ENCODE results near the gene FOXP1. TPM values are rescaled to one million over a fixed set of nuclear protein-coding genes. Genes with fewer than 3 reads are reported as not detected.

Gene FOXP1
- total RNA-seq, 1 donor from 2014 or later, result 74.2 TPM

GRCh38 chr3:71050166-71050537, 533.4 kb downstream of the FOXP1 start:
- no peak for DNase-seq (ENCODE audit: low spot score)

GRCh38 chr3:71048948-71049347, 534.6 kb downstream of the FOXP1 start:
- DNase-seq (ENCODE audit: low spot score), result no peak

- no peak for DNase-seq (ENCODE audit: low spot score)
Measured at GRCh38 chr3:71047616-71048531, 535.7 kb downstream of the FOXP1 start.

- DNase-seq (ENCODE audit: low spot score), result no peak
Measured at GRCh38 chr3:71046791-71047190, 536.7 kb downstream of the FOXP1 start.

- DNase-seq (ENCODE audit: low spot score), result no peak
Measured at GRCh38 chr3:71045917-71046282, 537.6 kb downstream of the FOXP1 start.

- DNase-seq (ENCODE audit: low spot score), result no peak
Measured at GRCh38 chr3:71045212-71045916, 538.2 kb downstream of the FOXP1 start.

GRCh38 chr3:71042759-71043158, 540.8 kb downstream of the FOXP1 start:
- DNase-seq (ENCODE audit: low spot score), result no peak

GRCh38 chr3:71041371-71041770, 542.2 kb downstream of the FOXP1 start:
- no peak for DNase-seq (ENCODE audit: low spot score)

GRCh38 chr3:71039332-71039731, 544.2 kb downstream of the FOXP1 start:
- no peak for DNase-seq (ENCODE audit: low spot score)

GRCh38 chr3:71037775-71038174, 545.8 kb downstream of the FOXP1 start:
- DNase-seq (ENCODE audit: low spot score), result no peak

GRCh38 chr3:71035886-71036285, 547.6 kb downstream of the FOXP1 start:
- no peak for DNase-seq (ENCODE audit: low spot score)

- no peak for DNase-seq (ENCODE audit: low spot score)
Measured at GRCh38 chr3:71035314-71035713, 548.2 kb downstream of the FOXP1 start.

GRCh38 chr3:71033681-71034220, 549.8 kb downstream of the FOXP1 start:
- DNase-seq (ENCODE audit: low spot score), result no peak

GRCh38 chr3:71031914-71032521, 551.5 kb downstream of the FOXP1 start:
- no peak for DNase-seq (ENCODE audit: low spot score)

GRCh38 chr3:71031181-71031580, 552.3 kb downstream of the FOXP1 start:
- no peak for DNase-seq (ENCODE audit: low spot score)

GRCh38 chr3:71030748-71031147, 552.8 kb downstream of the FOXP1 start:
- DNase-seq (ENCODE audit: low spot score), result no peak

- DNase-seq (ENCODE audit: low spot score), result no peak
Measured at GRCh38 chr3:71029770-71030169, 553.8 kb downstream of the FOXP1 start.

- no peak for DNase-seq (ENCODE audit: low spot score)
Measured at GRCh38 chr3:71028802-71029201, 554.7 kb downstream of the FOXP1 start.

GRCh38 chr3:71028184-71028583, 555.3 kb downstream of the FOXP1 start:
- no peak for DNase-seq (ENCODE audit: low spot score)

GRCh38 chr3:71026634-71027578, 556.6 kb downstream of the FOXP1 start:
- DNase-seq (ENCODE audit: low spot score), result no peak

GRCh38 chr3:71025516-71025915, 558.0 kb downstream of the FOXP1 start:
- DNase-seq (ENCODE audit: low spot score), result no peak

All from mesenteric fat pad (tissue), 1 donor.